Right lobe of liver (tissue), 4 donors: ENCODE measurements around the gene TCF7.

Experiments
- POLR2A ChIP-seq: fragments of 450-650 bp; IDR thresholded peaks from one replicate; pipeline ENCODE4 v1.6.1; 2017; ENCODE audit warnings: antibody characterized with exemption, mild to moderate bottlenecking
- TF ChIP-seq, protein P1 (sequence below), 4 donors: fragments of 200-600 bp in 3 of 4; fragments of 450-650 bp in 1 of 4; IDR thresholded peaks; one replicate each; pipeline versions ENCODE4 v1.5.1 to v1.8.0; 2016 to 2022; ENCODE audit warnings: antibody characterized with exemption in 4 of 4, mild to moderate bottlenecking in 2 of 4
- donor health status: DM: no; HTN: no; CAD: no.
- donor health status: DM: no; HTN: no; CAD: no.
- donor health status: DM: no; HTN: yes; CAD: no.

DNA sequence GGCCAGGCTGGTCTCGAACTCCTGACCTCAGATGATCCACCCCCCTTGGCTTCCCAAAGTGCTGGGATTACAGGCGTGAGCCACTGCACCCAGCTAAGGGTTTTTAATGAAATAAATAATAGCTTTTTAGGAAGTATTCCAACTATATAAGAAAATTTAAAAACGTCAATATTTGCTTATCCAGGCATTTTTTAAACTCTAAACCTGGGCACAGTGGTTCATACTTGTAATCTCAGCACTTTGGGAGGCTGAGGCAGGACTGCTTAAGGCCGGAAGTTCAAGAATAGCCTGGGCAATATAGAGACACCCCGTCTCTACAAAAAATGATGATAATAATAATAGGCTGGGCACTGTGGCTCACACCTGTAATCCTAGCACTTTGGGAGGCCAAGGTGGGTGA is 48.1 kb downstream of the TCF7 start:
- no peak for TF ChIP-seq POLR2A
- TF ChIP-seq, protein P1, sequence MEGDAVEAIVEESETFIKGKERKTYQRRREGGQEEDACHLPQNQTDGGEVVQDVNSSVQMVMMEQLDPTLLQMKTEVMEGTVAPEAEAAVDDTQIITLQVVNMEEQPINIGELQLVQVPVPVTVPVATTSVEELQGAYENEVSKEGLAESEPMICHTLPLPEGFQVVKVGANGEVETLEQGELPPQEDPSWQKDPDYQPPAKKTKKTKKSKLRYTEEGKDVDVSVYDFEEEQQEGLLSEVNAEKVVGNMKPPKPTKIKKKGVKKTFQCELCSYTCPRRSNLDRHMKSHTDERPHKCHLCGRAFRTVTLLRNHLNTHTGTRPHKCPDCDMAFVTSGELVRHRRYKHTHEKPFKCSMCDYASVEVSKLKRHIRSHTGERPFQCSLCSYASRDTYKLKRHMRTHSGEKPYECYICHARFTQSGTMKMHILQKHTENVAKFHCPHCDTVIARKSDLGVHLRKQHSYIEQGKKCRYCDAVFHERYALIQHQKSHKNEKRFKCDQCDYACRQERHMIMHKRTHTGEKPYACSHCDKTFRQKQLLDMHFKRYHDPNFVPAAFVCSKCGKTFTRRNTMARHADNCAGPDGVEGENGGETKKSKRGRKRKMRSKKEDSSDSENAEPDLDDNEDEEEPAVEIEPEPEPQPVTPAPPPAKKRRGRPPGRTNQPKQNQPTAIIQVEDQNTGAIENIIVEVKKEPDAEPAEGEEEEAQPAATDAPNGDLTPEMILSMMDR (IDR thresholded peaks at IDR 0.05): no peak
